T-helper 17 cell (primary cell): ENCODE results near the gene SERTAD4. TPM values are rescaled to one million over a fixed set of nuclear protein-coding genes. Genes with fewer than 3 reads are reported as not detected.
A peak's percentile ranks its signal among the peaks of the same experiment; 100 is the strongest.

Experiments
- ATAC-seq: fragments of 150-1000 bp; cut with Tn5 transposase; 2 replicates; pipeline ENCODE4 v1.10.0; 2021; ENCODE audit warnings: mild to moderate bottlenecking, moderate library complexity
- DNase-seq, 3 donors: peaks; one replicate each; pipeline versions ENCODE4 v3.0.0 to v3.0.0-alpha.2; 2020 to 2021
- H3K9me3 ChIP-seq: one replicate; pipeline ENCODE4 v1.7.0; 2013; ENCODE audit warnings: low read length, mild to moderate bottlenecking; ENCODE audit not compliant: control insufficient read depth, poor library complexity, severe bottlenecking
- H3K27ac Mint-ChIP-seq: one replicate; pipeline ENCODE4 v1.8.0; 2022; ENCODE audit warnings: mild to moderate bottlenecking, moderate library complexity, mixed read lengths
- H3K27me3 Mint-ChIP-seq: one replicate; pipeline ENCODE4 v1.8.0; 2022; ENCODE audit warnings: mixed read lengths
- H3K36me3 Mint-ChIP-seq: one replicate; pipeline ENCODE4 v1.8.0; 2022; ENCODE audit warnings: low read depth, mixed read lengths
- H3K4me1 Mint-ChIP-seq: one replicate; pipeline ENCODE4 v1.8.0; 2022; ENCODE audit warnings: mild to moderate bottlenecking, mixed read lengths
- H3K4me3 Mint-ChIP-seq: one replicate; pipeline ENCODE4 v1.8.0; 2022; ENCODE audit warnings: mild to moderate bottlenecking, moderate library complexity, mixed read lengths
- total RNA-seq, 4 donors: library from RNA in 2 of 4; stranded (reverse) in 2 of 4; gene quantifications; one replicate each; pipeline ENCODE4 v1.2.3 and lab custom pipeline; 2022 to 2026

SERTAD4 gene
- total RNA-seq, 2 donors from 2014 or later = not detected

DNA sequence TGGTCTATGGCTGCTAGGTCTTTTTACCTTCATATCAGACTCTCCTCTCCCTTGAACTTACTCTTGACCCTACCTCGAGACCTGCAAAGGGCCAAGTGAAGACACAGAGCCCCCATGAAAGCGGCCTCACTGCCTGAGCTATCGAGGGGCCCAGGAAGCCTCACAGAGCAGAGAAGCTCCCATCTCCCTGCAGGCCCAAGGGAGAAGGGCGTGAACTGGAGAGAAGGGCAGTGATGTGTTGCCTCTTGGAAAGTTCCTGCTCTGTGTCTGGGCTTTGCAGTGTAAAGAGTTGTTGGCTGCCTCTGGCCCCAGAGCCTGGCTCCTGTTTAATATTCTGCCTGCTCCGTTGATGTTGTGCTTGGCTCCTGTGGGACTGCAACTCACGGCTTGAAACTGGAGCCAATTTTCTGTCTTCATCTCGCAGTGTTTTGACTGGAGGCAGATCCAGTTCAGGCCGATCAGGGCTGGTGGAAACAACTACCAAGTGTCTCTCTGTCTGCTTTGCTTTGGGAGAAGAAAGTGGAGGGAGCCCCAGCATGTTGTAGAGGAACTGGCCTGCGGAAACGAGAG is 4.3 kb downstream of the SERTAD4 start:
- Mint-ChIP-seq H3K27ac (no peak overlapping the region), H3K36me3 (peaks cover 2% of the 10 kb centered on the region), H3K4me3 (no peak overlapping the region), H3K4me1 (peaks cover 7% of the 10 kb centered on the region), H3K27me3 (peaks cover 67% of the 10 kb centered on the region)
- ATAC-seq (no peak), DNase-seq (no peak)
- H3K9me3 ChIP-seq = peaks cover 2% of the 10 kb centered on the region

DNA sequence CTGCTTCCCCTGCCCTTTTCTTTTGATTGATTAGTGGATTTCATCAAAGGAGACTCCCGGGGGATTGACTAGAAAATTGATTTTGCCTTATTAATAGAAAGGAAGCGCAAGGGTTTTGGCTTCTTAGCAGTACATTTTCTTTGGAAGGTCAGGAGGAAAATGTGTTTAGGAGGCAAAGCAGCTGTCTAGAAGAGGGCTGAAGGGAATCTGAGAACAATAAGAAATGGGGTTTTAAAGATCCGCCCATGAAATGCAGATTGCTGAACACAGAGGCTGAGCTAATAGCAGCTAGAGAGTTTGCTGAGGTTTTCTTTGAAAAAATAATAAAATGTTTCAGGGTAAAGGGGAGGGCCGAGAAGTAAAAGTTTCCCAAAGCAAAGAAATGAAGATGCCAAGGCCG is 4.9 kb downstream of the SERTAD4 start:
- Mint-ChIP-seq H3K27me3 (peaks cover 68% of the 10 kb centered on the region), H3K27ac (no peak overlapping the region), H3K4me3 (no peak overlapping the region), H3K36me3 (no peaks in the 10 kb centered on the region), H3K4me1 (peaks cover 4% of the 10 kb centered on the region)
- peaks cover 2% of the 10 kb centered on the region for H3K9me3 ChIP-seq
- DNase-seq = no peak
- ATAC-seq = no peak

DNA sequence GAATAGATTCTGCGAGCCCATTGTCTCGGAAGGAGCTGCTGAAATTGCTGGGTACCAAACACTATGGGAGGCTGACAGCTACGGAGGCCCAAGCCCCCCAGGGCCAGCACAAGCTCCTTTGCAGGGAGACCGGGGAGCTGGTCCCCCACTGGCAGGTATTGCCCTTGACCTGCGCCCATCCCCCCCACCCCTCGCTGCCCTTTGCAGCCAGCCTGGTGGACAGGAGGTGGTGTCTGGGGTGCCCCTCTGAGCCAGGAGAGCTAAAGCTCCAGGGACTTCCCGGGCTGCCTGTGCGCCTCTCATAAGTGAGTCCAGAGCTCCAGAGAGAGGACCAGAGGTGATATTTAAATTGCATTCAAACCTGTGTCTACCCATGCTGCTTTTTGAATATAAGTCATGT is 5.4 kb downstream of the SERTAD4 start:
- Mint-ChIP-seq H3K4me1 (peaks cover 4% of the 10 kb centered on the region), H3K36me3 (no peaks in the 10 kb centered on the region), H3K27ac (no peak overlapping the region), H3K27me3 (peaks cover 73% of the 10 kb centered on the region), H3K4me3 (no peak overlapping the region)
- H3K9me3 ChIP-seq = peaks cover 2% of the 10 kb centered on the region
- ATAC-seq (no peak), DNase-seq (no peak)

DNA sequence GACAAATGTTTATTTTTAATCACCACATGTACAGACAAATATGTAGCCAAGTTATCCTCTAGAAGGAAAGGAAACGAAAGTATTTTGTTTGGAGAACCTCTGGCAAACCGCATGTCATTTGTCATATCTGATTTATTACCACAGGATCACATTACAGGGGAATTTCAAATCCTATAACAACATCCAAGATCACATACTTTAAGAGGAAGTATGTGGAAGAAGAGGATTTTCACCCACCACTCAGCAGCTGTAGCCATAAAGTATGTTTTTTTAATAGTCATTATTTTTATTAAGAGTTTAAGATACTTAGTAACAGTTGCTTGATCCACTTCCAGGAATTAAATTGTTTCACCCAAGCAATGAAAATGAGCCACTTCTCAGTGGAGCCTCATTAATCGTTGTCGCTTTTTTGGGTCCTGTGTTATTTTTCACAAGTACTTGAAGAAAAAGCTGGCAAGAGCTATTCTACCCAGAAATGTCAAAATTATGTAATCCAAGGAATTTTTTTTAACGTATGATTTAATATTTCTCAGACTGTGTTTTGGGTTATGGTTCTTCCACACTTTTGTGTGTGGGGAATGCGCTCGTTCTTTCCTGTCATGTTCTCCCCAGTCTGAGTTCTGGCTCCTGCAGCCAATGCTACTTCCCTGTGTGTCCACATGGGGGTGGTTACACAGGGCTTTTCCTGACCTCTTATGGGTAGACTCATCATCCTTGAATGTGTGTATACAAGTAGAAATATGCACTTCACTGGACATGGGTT is 6.9 kb downstream of the SERTAD4 start:
- DNase-seq = no peak
- peaks cover under 1% of the 10 kb centered on the region for H3K4me1 Mint-ChIP-seq
- H3K27ac Mint-ChIP-seq = no peak overlapping the region
- H3K36me3 Mint-ChIP-seq = no peaks in the 10 kb centered on the region
- ATAC-seq = no peak
- H3K4me3 Mint-ChIP-seq = no peak overlapping the region
- H3K9me3 ChIP-seq = peaks cover 2% of the 10 kb centered on the region
- peaks cover 78% of the 10 kb centered on the region for H3K27me3 Mint-ChIP-seq

DNA sequence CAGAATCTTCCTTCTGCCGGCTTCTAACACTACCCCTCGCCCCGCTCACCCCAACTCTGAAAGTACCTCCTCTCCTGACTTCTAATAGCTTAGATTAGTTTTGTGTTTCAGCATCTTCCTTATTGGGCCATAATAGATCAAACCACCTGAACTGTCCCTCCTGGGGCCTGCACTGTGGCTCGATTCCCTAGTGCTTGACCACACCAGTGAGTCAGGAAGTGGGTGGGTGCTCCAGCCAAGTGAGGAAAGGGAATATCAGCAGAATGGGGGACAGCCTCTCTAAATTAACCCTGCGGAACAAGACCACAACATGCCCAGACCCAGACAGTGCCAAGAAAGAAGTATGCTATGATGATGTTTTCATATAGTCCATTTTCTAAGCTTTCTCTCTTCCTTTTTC is 8.5 kb downstream of the SERTAD4 start:
- H3K4me3 Mint-ChIP-seq = no peak overlapping the region
- ATAC-seq = no peak

DNA sequence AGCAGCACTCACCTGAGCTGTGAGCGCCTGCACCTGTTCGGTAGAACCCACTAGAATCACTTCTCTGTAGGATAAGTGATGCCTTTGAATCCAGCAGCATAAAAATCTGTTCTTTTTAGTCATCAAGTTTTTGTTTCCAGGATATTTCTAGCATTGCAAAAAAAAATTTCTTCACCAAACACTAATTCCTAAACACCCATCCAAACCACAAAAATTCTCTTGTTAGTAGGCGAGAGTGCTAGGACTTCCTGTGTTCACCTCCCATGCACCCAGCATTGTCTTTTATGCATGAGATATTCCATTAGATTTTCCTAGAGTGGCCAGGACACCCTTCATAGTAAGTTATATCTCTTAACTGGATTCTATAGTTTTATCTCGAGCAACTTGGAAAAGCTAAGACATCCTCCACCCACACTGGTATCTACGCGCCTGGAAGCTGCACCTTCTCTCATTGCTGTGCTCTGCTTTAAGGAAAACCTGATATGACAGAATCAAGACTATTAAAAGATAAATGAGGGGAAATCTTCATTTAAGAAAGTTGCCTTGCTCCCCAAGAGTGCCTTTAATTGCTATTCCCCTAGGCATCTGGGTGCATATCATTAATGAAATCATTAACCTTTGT is 12.3 kb downstream of the SERTAD4 start:
- ATAC-seq (no peak), DNase-seq (no peak)
- H3K36me3 Mint-ChIP-seq = no peaks in the 10 kb centered on the region
- H3K9me3 ChIP-seq = no peaks in the 10 kb centered on the region
- H3K27me3 Mint-ChIP-seq = peaks cover 90% of the 10 kb centered on the region
- peaks cover 3% of the 10 kb centered on the region for H3K4me1 Mint-ChIP-seq
- no peak overlapping the region for H3K4me3 Mint-ChIP-seq
- no peak overlapping the region for H3K27ac Mint-ChIP-seq

More for the DNA sequence above, 8.5 kb downstream of the SERTAD4 start:
- no peak for DNase-seq
- Mint-ChIP-seq H3K36me3 (no peaks in the 10 kb centered on the region), H3K27me3 (peaks cover 78% of the 10 kb centered on the region), H3K27ac (no peak overlapping the region), H3K4me1 (no peaks in the 10 kb centered on the region)
- H3K9me3 ChIP-seq = peaks cover 2% of the 10 kb centered on the region

DNA sequence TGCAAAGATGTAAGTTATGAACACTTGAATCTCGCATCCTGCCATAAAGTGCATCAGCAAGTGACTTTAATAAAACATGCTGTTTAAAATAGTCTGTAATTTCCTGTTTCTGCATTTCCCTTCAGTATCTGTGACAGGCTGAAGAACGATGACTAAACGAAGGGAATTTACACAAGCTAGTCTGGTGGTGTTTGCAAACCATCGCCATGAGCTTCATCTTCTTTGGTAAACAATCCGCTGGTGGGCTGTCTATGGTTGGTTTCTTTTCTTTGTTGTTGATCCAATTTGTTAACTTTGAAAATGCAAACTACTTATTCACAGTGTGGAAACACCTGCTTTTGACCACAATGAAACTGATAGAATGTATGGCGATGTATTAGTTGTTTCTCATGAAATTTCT is 13.9 kb downstream of the SERTAD4 start:
- no peak for DNase-seq
- Mint-ChIP-seq H3K27ac (no peak overlapping the region), H3K4me1 (peaks cover 11% of the 10 kb centered on the region), H3K4me3 (no peak overlapping the region), H3K36me3 (no peaks in the 10 kb centered on the region), H3K27me3 (peaks cover 85% of the 10 kb centered on the region)
- peak; percentile 45 for ATAC-seq
- H3K9me3 ChIP-seq = no peaks in the 10 kb centered on the region

DNA sequence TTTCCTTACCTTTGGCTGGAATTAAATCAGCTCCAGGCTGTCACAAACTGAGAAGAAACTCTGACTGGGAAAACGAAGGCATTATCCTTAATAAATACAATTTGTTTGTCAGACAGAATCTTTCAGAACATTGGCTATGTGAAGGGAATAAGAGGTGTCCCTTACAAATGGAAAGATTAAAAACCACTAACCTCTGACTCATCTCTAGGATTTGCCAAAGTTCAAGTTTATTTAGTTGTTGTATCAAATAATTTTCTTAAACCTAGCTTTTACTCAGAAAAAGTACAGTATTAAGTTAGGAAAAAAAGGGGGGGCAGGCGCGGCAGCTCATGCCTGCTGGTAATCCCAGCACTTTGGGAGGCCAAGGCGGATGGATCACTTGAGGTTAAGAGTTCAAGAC is 15.7 kb downstream of the SERTAD4 start:
- H3K27me3 Mint-ChIP-seq = peaks cover 74% of the 10 kb centered on the region

DNA sequence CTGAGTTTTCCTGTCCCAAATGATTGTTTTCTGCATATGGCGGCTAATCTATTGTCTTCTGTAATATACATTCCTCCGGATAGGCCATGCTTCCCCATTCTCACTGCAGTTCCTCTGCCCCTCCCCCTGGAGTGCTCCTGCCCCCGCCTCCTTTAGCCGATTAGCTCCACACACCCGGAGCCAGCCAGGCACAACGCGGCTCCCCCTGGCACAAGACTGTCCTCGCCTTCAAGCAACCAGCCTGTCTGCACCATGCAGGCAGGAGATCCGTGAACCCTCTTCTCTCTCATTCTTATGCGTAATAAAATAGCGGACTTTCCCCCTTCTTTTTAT is 18.0 kb downstream of the SERTAD4 start:
- Mint-ChIP-seq H3K27me3 (peaks cover 78% of the 10 kb centered on the region), H3K27ac (peak overlapping the region; percentile 8), H3K4me3 (peak overlapping the region; percentile 3), H3K36me3 (peaks cover 5% of the 10 kb centered on the region), H3K4me1 (peaks cover 18% of the 10 kb centered on the region)
- no peak for ATAC-seq
- no peaks in the 10 kb centered on the region for H3K9me3 ChIP-seq
- DNase-seq = no peak

More for the DNA sequence above, 15.7 kb downstream of the SERTAD4 start:
- no peaks in the 10 kb centered on the region for H3K9me3 ChIP-seq
- Mint-ChIP-seq H3K4me3 (no peak overlapping the region), H3K27ac (no peak overlapping the region), H3K36me3 (no peaks in the 10 kb centered on the region), H3K4me1 (peaks cover 11% of the 10 kb centered on the region)
- DNase-seq (no peak), ATAC-seq (no peak)

DNA sequence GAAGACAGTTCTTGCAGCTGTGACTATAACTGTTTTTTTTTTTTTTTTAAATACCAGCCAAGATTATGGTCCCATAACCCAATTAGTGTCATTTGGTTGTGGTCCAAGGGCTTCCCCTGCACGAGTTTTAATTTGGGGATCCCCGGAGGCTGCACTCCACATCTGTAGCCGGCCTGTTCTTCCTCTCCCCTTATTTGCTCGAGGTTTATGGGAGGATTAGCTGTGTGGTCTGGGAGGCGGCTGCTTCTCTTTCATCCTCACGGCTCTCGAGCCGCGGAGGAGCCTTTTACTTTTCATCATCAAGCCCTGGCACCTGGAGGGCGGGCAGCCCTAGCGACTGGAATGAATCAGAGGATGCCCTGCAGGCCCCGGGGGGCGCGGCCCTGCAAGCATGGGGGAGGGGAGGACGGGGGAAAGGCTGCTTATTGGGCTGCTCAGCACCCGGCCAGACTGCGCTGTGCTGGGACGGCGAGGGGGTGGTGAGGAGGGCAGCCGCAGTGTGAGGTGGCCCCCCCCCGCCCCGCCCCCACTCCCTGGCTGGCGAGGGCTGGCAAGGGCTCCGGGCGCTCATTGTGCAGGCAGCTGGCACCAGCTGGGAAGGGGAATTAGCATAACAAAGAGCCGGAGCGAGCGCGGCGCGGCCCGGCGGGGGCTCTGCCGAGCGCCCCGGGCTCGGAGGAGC is 18.5 kb downstream of the SERTAD4 start:
- ATAC-seq = peak; percentile 66
- Mint-ChIP-seq H3K36me3 (peaks cover 5% of the 10 kb centered on the region), H3K27ac (peak overlapping the region; percentile 8), H3K4me3 (peak overlapping the region; percentile 85), H3K4me1 (peaks cover 18% of the 10 kb centered on the region), H3K27me3 (peaks cover 78% of the 10 kb centered on the region)
- DNase-seq = no peak
- no peaks in the 10 kb centered on the region for H3K9me3 ChIP-seq

DNA sequence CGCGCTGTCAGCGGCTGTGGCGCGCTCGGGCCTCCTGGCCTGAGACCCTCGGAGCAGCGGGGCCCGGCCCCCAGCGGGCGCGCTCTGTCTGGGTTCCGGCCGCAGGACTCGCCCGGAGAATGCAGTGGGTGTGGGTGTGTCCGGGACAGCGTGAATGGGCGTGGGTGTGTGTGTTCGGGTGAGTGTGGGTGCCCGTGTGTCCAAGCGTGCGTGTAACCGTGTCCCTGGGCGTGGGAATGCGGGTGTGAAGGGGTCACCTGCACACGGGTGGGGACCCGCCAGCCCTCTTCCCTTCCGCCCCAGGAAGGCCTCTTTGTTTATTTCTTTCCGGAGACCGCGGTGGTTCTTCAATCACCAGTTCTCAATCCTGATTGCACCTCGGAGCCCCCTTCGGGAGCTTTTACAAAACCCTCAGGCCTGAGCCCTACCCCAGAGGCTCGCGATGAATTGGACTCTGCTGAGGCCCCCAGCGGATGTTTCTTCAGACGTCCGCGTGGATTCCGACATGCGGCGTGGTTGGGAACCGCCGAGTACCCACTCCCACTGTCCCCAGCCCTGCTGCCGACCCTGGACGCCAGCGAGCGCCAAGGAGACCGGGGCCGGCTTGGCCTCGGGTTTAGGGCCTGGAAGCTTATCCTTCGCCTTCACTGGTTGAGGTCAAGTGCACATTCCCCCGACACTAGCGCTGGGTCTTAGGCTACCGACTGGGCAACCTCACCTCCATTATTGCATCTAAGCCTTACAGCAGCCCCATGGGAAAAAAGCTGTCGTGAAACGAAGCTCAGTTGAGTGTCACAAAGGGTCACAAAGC is 19.3 kb downstream of the SERTAD4 start:
- no peak for ATAC-seq
- Mint-ChIP-seq H3K27ac (no peak overlapping the region), H3K4me3 (peak overlapping the region; percentile 85), H3K36me3 (peaks cover 5% of the 10 kb centered on the region), H3K27me3 (peaks cover 73% of the 10 kb centered on the region), H3K4me1 (peaks cover 17% of the 10 kb centered on the region)
- no peak for DNase-seq
- no peaks in the 10 kb centered on the region for H3K9me3 ChIP-seq

DNA sequence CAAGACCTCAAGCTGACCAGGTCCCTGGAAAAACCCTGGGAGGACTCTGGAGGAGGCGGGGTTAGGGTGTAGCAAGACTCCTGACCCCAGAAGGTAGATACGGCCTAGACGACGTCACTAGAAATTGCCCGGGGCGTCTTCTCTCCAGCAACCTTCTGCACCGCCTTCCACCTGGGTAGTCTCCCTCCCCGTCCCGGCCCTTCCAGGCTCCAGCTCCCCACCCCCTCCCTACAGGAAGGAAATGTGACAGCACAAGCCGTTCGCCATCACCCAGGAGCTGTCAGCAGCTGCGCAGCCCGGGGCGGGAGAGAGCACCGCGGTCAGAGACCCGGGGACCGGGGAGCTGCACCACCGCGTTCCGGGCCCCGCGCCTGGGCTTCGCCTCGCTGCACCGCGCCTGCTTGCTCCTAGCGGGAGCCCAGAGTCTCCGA is 20.0 kb downstream of the SERTAD4 start:
- H3K4me1 Mint-ChIP-seq = peaks cover 15% of the 10 kb centered on the region
- H3K9me3 ChIP-seq = no peaks in the 10 kb centered on the region
- DNase-seq (no peak), ATAC-seq (no peak)
- H3K36me3 Mint-ChIP-seq = peaks cover 5% of the 10 kb centered on the region
- H3K27me3 Mint-ChIP-seq = peaks cover 71% of the 10 kb centered on the region
- H3K27ac Mint-ChIP-seq = no peak overlapping the region
- H3K4me3 Mint-ChIP-seq = peak overlapping the region; percentile 85

DNA sequence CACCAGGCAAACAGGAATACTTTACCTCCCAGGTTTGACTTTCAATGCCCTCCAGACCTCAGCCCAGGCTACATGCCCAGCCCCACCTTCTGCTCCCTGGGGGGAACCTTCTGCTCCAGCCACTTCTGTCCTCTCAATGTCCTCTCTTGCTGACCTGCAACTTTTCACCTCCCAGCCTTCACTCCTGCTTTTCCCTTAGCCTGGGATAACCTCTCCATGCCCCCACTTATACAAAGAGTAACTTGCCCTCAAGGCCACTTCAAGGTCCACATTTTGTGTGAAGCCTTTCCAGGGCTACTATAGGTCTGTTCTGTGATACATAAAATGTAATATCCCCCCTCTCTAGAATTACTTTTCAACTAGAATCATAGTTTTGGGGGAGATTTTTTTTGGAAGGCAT is 21.7 kb downstream of the SERTAD4 start:
- DNase-seq (no peak), ATAC-seq (no peak)
- H3K9me3 ChIP-seq = no peaks in the 10 kb centered on the region
- Mint-ChIP-seq H3K27ac (no peak overlapping the region), H3K4me3 (no peak overlapping the region), H3K27me3 (peaks cover 71% of the 10 kb centered on the region), H3K4me1 (peaks cover 15% of the 10 kb centered on the region), H3K36me3 (peaks cover 5% of the 10 kb centered on the region)
